Measurements from ENCODE around the gene SPATA16. TPM values are rescaled to one million over a fixed set of nuclear protein-coding genes. Genes with fewer than 3 reads are reported as not detected.

SPATA16 gene, protein sequence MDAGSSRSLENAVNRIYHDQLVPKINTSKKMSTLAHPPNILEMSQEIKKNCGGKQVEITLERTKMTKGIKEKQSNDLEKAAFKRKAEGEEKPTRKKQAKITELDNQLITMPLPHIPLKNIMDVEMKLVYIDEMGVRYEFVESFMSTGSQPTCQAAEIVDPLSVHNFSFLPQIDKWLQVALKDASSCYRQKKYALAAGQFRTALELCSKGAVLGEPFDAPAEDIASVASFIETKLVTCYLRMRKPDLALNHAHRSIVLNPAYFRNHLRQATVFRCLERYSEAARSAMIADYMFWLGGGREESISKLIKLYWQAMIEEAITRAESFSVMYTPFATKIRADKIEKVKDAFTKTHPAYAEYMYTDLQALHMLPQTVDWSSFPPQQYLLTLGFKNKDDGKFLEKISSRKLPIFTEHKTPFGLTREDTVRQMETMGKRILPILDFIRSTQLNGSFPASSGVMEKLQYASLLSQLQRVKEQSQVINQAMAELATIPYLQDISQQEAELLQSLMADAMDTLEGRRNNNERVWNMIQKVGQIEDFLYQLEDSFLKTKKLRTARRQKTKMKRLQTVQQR
- not detected in 2 replicates for total RNA-seq

DNA sequence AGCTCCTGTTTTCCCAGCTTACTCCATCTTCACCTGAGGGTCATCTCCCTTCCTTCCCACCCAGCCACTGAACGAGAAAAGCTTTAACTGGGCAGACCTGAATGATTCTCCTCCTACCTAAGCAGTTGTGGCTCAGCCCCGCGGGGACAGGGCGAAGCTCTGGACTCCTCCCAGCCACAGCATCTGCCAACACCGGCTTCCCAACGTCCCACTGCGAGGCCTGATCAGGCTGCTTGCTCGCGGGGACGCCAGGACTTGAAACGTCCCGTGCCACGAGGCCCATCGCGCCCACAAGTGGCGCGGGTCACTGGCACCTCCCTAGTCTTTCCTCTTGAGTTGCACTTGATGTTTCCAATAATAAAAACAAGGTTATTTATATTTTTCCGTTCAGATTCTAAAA lies at the start of gene SPATA16:
TSS of gene SPATA16 (minus strand) at position 250 of the 400 bp plus-strand sequence. CDS start 23,504 bp downstream, outside the sequence.

All from placental epithelial cell (primary cell).